B cell (primary cell): ENCODE data around the gene PRR23E. TPM values are rescaled to one million over a fixed set of nuclear protein-coding genes. Genes with fewer than 3 reads are reported as not detected.

Experiments used
- ATAC-seq: fragments of 200-7000 bp; cut with Tn5 transposase; one replicate; pipeline ENCODE4 v1.10.0; 2021; ENCODE audit warnings: low read depth, mild to moderate bottlenecking, moderate number of reproducible peaks, moderate library complexity
- CTCF ChIA-PET: fragments of 350-600 bp; sonication (Branson Sonifier 250); formaldehyde crosslinking; loops from one replicate; lab custom pipeline; 2021; ENCODE audit warnings: antibody characterized with exemption, inconsistent platforms; lab: Charles Lee
- POLR2A ChIA-PET: fragments of 350-600 bp; sonication (Branson Sonifier 250); formaldehyde crosslinking; loops from one replicate; lab custom pipeline; 2021; ENCODE audit warnings: antibody characterized with exemption; lab: Charles Lee
- DNase-seq: peaks from one replicate; pipeline ENCODE4 v3.0.0; 2013
- H2AFZ ChIP-seq: 2 replicates; pipeline ENCODE4 v1.6.1; 2012; ENCODE audit warnings: mild to moderate bottlenecking, low read depth, low read length; ENCODE audit not compliant: insufficient read depth, poor library complexity, severe bottlenecking
- H3K27ac ChIP-seq, 2 donors: 1 replicate in 1 of 2; 2 replicates in 1 of 2; pipeline ENCODE4 v1.5.1; 2012 to 2013; ENCODE audit warnings: low read length in 2 of 2, mild to moderate bottlenecking in 2 of 2, moderate library complexity in 1 of 2
- H3K27me3 ChIP-seq, 4 experiments: fragments of 200-600 bp in 1 of 4; sonication (generic) in 1 of 4; replicated peaks in 1 of 4; 1 replicate in 2 of 4; 2 replicates in 2 of 4; pipeline versions ENCODE4 v1.6.1 to v1.7.0; 2013 to 2016; ENCODE audit warnings: low read length in 3 of 4, mild to moderate bottlenecking in 2 of 4, mixed read lengths in 1 of 4, moderate library complexity in 1 of 4; ENCODE audit not compliant: insufficient read depth in 4 of 4, control insufficient read depth in 3 of 4; ENCODE audit errors: control extremely low read depth in 1 of 4
- H3K36me3 ChIP-seq, 2 experiments: replicated peaks in 1 of 2; 1 replicate in 1 of 2; 2 replicates in 1 of 2; pipeline versions ENCODE4 v1.6.1 to v1.7.1; 2013; ENCODE audit warnings: low read length in 1 of 2; ENCODE audit not compliant: insufficient read depth in 2 of 2, control insufficient read depth in 1 of 2; ENCODE audit errors: control extremely low read depth in 1 of 2, extremely low read depth in 1 of 2
- H3K4me1 ChIP-seq, 2 donors: fragments of 200-600 bp in 1 of 2; sonication (generic) in 1 of 2; 1 replicate in 1 of 2; 2 replicates in 1 of 2; pipeline versions ENCODE4 v1.5.1 to v1.6.1; 2013 to 2017; ENCODE audit warnings: low read length in 2 of 2; ENCODE audit not compliant: control insufficient read depth in 2 of 2, insufficient read depth in 2 of 2
- H3K4me2 ChIP-seq: replicated peaks from 2 replicates; pipeline ENCODE3; 2012; ENCODE audit warnings: mild to moderate bottlenecking, low read depth, low read length; ENCODE audit not compliant: poor library complexity, severe bottlenecking
- H3K4me3 ChIP-seq, 5 experiments: fragments of 200-600 bp in 1 of 5; sonication (generic) in 1 of 5; 1 replicate in 3 of 5; 2 replicates in 2 of 5; pipeline versions ENCODE4 v1.5.1 to v1.7.0; 2011 to 2016; ENCODE audit warnings: low read length in 4 of 5, mild to moderate bottlenecking in 4 of 5, low read depth in 2 of 5, control low read depth in 1 of 5, moderate library complexity in 1 of 5; ENCODE audit not compliant: insufficient read depth in 1 of 5; ENCODE audit errors: control extremely low read depth in 1 of 5, extremely low read depth in 1 of 5
- H3K79me2 ChIP-seq: fragments of 200-600 bp; sonication (generic); one replicate; pipeline ENCODE4 v1.6.0; 2016; ENCODE audit warnings: low read length; ENCODE audit not compliant: control insufficient read depth, insufficient read depth
- H3K9ac ChIP-seq: fragments of 200-600 bp; sonication (generic); 2 replicates; pipeline ENCODE4 v1.6.1; 2017; ENCODE audit warnings: mild to moderate bottlenecking, low read length, moderate library complexity
- H3K9me3 ChIP-seq, 3 donors: one replicate each; pipeline versions ENCODE4 v1.6.1 to v1.7.1; 2013; ENCODE audit warnings: low read length in 2 of 3; ENCODE audit not compliant: control insufficient read depth in 2 of 3, insufficient read depth in 1 of 3; ENCODE audit errors: control extremely low read depth in 1 of 3
- H4K20me1 ChIP-seq: 2 replicates; pipeline ENCODE4 v1.6.0; 2012; ENCODE audit warnings: mild to moderate bottlenecking, low read length; ENCODE audit not compliant: insufficient read depth, control insufficient read depth, poor library complexity, severe bottlenecking
- H3K27ac Mint-ChIP-seq: one replicate; pipeline ENCODE4 v1.8.0; 2021; ENCODE audit warnings: mixed read lengths
- H3K27me3 Mint-ChIP-seq: one replicate; pipeline ENCODE4 v1.8.0; 2021; ENCODE audit warnings: mixed read lengths
- H3K4me1 Mint-ChIP-seq: one replicate; pipeline ENCODE4 v1.8.0; 2021; ENCODE audit warnings: mixed read lengths
- H3K4me3 Mint-ChIP-seq: one replicate; pipeline ENCODE4 v1.8.0; 2021; ENCODE audit warnings: mixed read lengths
- H3K9me3 Mint-ChIP-seq: one replicate; pipeline ENCODE4 v1.8.0; 2022; ENCODE audit warnings: mixed read lengths; ENCODE audit not compliant: insufficient read depth
- CTCF ChIP-seq: fragments of 200-600 bp; IDR thresholded peaks from one replicate; pipeline ENCODE4 v1.8.0; 2022; ENCODE audit warnings: antibody characterized with exemption, mild to moderate bottlenecking
- EZH2 ChIP-seq: IDR thresholded peaks from 2 replicates; pipeline ENCODE4 v1.6.1; 2012; ENCODE audit warnings: borderline replicate concordance, low read depth, mild to moderate bottlenecking, moderate library complexity, low read length; ENCODE audit not compliant: insufficient read depth, poor library complexity, severe bottlenecking
- WGBS: methylation state at CpG from one replicate; pipeline ENCODE4 v1.1.5; 2013; ENCODE audit warnings: missing lambda C conversion rate; ENCODE audit not compliant: insufficient coverage; 5-methylcytosine and 5-hydroxymethylcytosine counted together
- intact Hi-C: fragments of 100-400 bp; cut with micrococcal nuclease; formaldehyde crosslinking; loops from one replicate; pipeline ENCODE4 v1.10.0; 2022
- polyA plus RNA-seq: library from polyadenylated mRNA; depleted of rRNA; stranded (reverse); fragments of >200 nt; gene quantifications from 2 replicates; pipeline ENCODE4 v1.2.3, GENCODE V29; 2012
- total RNA-seq, 2 donors: library from RNA; stranded (reverse); fragments of 120-200 nt in 1 of 2; gene quantifications; 1 replicate in 1 of 2; 2 replicates in 1 of 2; pipeline versions ENCODE4 v1.2.3 to v1.2.4, GENCODE V29; 2013 to 2022

PRR23E gene
- total and polyA plus RNA-seq, 2 donors (not counting 1 experiment from before 2014, with no cell fraction given), result not detected

GRCh38 chr3:127158614-127159229 is 34.2 kb upstream of the PRR23E start:
- ATAC-seq, result no peak

More at GRCh38 chr3:127158614-127159229, 34.2 kb upstream of the PRR23E start:
- Histone ChIP-seq H3K4me1 (no peaks in the 10 kb centered on the region), H3K4me3 (no peak overlapping the region), H2AFZ (no peak overlapping the region), H3K4me2 (no peak overlapping the region), H3K79me2 (no peaks in the 10 kb centered on the region), H3K9me3 (peaks cover 0 to 12% (median 0%) of the 10 kb centered on the region in 3 donors), H3K36me3 (no peaks in the 10 kb centered on the region), H3K9ac (no peak overlapping the region), H3K27me3 (peaks cover 0 to 8% (median 0%) of the 10 kb centered on the region in 4 experiments), H3K27ac (no peak overlapping the region), H4K20me1 (no peaks in the 10 kb centered on the region)
- ChIA-PET CTCF (no interaction called here), POLR2A (no interaction called here)
- H3K27ac Mint-ChIP-seq, result no peak overlapping the region
- peaks cover 6% of the 10 kb centered on the region for H3K27me3 Mint-ChIP-seq
- DNase-seq, result no peak
- no peak overlapping the region for H3K4me3 Mint-ChIP-seq
- intact Hi-C loops, result no loop called here
- H3K4me1 Mint-ChIP-seq, result no peaks in the 10 kb centered on the region
- WGBS, result 35% methylated on average over 9 of the region's 10 CpGs
- TF ChIP-seq CTCF, result no peak
- no peak for TF ChIP-seq EZH2
- H3K9me3 Mint-ChIP-seq, result no peaks in the 10 kb centered on the region
